GM15510 (cell line): ENCODE measurements around the gene PTPRG.

Experiments used
- POLR2A ChIP-seq: IDR thresholded peaks from 3 replicates; pipeline ENCODE4 v1.6.1; 2011; ENCODE audit warnings: borderline replicate concordance; ENCODE audit not compliant: insufficient read length; ENCODE audit errors: extremely low read depth

PTPRG gene

DNA sequence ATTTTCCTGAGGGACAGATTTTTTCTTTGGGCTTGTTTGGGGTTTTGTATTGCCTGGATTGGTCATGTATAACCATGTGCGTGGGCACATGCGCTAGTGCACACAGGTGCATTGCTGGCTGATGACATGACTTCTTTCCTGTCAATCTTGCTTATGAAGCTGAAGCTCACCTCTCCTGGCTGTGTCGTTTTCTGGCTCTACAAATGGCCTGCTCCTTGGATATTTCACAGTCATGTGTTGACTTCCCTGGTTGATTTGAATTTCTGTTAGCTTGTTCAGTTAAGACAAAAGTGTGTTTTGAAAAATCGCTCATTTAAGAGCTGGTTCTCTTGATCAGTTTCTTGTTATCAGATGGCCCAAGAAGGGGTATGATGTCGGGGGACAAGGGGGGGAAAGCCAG lies 11.5 kb downstream of the PTPRG start:
- TF ChIP-seq POLR2A, result no peak

DNA sequence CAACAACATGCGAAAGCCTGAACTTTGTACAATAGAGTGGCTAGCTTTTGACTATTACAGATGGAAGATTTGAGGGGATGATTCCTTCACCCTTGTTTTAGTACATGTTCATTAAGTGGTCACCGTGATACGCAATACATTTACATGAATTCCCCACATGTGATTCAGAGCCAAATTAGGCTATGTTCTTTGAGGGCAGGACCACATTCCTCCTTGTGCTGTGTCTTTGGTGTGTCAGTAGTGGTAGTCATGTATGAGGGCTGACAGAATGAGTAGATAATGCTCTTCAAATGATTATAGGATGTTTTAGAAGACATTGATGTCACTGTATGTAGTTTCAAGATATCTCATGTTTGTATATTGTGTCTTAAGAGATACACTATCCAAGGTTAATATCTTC lies 12.1 kb downstream of the PTPRG start:
- no peak for TF ChIP-seq POLR2A

DNA sequence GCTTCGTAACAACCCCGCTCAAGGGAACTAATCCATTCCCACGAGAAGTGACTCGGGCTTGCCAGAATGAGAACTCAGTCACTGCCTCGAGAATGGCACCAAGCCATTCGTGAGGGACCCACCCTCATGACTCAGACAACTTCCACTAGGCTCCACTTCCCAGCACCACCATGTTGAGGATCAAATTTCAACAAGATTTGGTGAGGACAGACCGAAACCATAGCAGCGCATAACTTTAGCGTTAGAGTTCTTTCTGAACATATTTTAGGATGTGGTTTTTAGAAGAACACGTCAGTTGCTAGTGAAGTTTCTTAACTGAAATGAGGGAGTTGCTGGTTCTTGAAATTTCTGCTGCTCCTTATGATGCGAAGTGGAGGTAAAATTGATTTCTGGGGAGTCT lies 13.5 kb downstream of the PTPRG start:
- TF ChIP-seq POLR2A, result no peak

DNA sequence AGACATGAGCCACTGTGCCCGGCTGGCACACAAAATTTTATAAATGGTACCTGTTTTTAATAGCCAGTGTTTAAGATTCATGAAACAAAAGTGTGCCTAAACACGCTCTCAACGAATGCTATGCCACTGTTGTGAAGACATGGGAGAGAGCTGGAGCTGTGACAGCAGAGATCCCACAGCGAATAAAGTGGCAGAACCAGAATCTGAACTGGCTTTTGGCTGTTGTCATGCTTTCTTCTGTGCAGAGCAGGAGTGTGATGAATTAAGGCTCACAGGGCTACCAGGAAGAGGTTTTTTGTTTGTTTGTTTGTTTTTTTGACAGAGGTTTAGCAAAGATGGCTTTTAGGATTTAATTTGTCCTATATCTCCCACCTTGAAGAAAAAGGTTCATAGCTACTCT lies 14.5 kb downstream of the PTPRG start:
- no peak for TF ChIP-seq POLR2A

DNA sequence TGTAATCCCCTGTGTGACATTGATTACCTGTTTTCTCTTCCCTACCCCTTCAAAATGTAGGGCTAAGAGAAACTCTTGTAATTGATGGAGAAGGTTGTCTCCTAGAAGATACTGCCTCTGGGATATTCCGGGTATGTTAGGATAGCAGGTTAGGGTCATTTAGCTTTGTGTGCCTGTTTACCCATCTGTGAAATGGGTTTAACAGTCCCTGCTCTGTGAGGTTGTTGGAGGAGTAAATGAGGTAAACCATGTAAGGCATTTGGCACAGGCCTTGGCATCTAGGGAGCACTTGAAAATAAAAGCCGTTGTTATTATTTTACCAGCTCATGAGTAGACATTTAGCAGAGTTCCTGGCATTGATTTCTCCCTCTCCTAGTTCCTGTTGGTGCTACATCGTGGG lies 16.4 kb downstream of the PTPRG start:
- no peak for TF ChIP-seq POLR2A

DNA sequence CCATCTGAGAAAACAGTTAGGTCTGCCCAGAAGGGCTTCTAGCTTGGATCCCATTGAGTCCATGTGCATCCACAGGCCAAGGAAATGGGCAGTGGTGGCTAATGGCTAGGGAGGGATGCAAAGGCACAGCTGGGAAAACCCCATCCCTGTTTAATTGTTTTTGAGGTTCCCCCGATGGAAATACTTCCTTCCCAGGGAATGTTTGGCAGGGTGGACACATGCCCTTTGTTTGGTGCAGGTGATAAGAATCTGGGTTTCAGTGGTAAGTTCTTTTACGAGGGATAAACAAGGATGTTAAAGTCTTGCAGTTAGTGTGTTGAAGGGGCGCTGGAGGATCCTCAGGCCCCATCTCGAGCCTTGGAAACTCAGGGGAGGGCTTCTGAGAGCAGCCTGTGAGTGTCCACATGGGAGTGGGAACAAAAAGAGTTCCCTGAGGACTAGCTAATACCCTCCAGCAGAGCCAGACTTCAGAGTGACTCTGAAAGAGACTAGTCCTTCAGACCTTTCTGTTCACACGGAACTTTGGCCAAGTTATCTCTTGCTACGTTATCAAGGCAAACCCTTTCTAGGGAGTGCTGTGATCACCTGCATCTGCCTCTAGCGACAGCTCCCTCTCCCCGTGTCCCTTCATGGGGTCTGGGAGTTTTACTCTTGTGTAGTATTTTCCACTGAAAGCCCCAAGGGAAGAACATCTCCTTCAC lies 17.4 kb downstream of the PTPRG start:
- no peak for TF ChIP-seq POLR2A

DNA sequence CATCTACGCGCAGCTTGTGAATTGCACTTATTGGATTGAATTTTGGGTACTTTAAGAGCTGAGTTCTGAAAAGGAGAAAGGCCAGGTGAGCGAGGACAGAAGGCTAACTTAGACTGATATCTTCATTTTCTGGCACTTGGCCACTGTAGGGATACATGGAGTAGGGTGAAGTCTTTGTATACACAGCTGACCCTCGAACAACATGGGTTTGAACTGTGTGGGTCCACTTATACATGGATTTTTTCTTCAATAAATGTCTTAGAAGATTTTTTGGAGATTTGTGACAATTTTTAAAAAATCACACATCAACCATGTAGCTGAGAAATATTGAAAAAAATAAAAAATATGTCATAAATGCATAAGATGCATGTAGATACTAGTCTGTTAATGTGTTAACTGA lies 18.3 kb downstream of the PTPRG start:
- no peak for TF ChIP-seq POLR2A

DNA sequence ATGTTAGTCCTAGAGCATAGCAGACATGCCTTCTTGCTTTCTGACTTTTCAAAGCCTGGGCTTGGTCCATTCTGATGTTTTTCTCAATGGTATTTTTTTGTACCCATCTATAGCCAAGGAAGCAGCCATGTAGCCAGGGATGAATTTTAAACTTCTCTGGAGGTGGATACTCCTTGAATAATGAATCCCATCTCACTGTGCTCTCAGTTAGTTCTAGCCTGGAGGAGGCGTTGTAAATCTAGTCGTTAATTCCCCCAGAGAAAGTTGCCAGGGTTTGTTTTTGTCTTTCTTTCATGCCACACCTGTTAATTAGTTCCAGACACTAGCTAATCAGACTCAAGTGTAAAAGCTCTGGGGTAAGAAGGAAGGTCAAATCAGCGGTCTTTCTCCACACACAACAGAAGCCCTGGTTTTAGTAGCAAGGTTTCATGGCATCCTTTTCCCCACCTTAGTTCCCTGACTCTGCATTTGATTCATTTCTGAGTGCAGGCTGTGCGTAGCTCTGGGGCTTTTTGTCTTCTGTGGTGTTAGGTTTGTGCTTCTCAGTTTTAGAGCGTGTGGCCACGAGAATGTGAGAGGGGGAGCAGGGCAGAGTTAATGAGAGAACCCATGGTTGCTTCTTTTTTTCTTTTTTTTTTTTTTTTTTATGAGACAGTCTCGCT lies 19.7 kb downstream of the PTPRG start:
- TF ChIP-seq POLR2A, result no peak

DNA sequence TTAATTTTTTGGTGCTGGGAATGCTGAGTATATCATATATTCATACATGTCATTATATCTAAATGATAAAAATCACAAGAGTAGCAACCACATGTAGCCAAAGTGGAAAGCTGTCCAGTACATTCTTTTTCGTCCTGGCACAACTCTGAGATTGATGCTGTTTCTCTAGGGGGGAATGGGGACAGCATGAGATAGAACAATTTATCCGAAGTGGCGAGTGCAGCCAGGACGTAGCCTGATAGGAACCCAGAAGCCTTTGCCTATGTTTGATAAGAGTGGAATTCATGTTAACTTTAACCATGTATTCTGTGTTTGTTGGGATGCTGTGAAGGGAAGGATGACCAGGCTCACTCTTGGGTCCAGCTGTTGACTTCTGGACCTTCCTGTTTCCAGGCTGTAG lies 20.9 kb downstream of the PTPRG start:
- no peak for TF ChIP-seq POLR2A

DNA sequence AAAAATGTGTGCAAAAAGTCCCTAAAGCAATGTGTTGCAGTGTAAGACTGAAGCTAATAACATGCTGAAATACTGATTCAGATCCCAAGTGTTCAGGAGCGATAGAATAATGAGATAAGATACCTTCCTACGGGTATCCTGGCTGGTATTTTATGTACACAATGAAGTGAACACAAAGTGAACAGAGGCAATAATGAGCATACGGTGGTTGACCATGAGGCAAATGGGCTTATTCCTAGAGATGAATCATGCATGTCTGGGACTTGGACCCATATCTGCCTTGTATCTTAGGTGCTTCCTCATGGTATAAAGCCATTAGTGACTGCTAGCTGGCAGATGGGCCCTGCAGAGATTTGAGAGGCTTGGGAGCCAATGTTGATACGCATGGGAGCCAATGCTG lies 21.5 kb downstream of the PTPRG start:
- TF ChIP-seq POLR2A, result no peak

DNA sequence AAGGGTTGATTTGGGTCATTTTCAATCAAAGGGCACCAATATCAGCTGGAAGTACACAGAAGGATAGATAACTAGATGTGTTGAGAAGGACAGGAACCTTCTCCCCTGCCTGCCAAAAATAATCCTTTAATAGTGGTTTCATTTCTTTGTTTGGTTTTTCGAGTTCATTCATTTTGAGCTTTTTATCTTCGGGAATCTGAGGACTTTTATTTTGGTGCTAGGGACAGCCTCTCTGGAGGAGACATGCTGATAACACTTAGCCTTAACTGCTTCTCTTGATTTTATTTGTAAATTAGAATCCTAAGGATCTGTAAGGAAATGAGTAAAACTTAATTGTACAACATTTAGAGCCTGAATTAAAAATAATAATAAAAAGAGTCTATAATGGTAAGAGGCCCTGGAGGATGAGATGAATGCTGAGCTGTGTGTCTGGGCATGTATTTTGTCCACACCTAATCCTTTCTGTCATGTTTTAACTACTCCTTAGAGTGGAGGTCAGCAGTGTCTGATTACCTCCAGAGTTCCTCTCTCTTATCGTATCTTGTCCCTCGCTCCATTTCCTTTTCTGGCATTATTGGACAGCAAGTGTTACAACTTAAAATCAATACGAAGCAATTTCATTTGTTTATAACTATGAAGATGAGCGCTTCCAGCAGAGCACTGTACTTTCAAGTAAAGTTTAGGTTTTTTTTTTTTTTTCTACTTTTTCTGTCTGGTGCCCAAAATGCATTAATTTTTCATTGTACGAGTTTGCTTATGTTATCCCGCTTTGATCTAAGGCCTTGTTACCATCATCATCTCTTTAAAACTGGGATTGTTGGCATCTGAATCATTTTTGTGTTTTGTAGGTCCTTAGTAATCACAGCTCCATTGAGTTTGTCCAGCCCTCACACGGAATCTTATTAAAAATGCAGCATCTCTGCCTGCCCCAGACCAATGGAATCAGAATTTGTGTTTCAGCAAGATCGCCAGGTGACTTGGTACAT lies 22.8 kb downstream of the PTPRG start:
- no peak for TF ChIP-seq POLR2A

DNA sequence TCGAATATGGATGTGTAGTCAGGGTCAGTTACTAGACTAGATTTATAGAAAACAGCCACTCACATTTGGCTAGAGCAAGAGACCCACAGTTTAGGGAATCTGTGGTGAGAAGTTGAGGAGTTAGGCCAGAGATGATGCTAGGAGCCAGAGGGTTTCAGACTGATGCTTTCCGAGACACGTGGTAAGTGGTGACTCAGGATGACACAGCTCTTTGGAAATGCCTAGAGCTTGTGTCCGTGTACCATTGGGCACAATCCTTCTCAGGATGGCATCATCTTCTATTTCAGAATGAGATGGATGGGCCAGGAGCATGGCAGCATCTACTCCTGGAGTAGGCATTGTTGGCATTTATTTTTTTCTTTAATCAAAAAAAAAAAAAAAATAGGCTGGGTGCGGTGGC lies 28.5 kb downstream of the PTPRG start:
- TF ChIP-seq POLR2A, result no peak

DNA sequence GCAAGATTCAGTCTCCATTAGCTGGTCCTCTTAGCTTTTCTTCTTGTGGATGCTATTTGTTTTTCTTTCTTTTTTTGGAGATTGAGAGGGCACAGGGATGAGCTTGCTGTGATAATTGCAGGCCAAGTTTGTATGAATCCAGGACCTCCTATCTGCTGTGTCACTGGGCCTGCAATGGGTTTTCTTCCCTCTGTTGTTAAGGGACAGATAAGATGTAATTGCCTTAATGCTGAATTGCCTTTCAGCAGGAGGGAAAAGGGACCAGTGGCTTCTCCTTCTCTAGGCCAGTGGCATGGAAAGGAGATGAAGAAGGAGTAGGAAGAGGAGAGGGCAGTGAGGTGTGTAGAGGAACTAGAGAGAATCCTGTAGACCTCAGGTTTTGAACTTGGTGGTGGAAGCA lies 29.9 kb downstream of the PTPRG start:
- no peak for TF ChIP-seq POLR2A

DNA sequence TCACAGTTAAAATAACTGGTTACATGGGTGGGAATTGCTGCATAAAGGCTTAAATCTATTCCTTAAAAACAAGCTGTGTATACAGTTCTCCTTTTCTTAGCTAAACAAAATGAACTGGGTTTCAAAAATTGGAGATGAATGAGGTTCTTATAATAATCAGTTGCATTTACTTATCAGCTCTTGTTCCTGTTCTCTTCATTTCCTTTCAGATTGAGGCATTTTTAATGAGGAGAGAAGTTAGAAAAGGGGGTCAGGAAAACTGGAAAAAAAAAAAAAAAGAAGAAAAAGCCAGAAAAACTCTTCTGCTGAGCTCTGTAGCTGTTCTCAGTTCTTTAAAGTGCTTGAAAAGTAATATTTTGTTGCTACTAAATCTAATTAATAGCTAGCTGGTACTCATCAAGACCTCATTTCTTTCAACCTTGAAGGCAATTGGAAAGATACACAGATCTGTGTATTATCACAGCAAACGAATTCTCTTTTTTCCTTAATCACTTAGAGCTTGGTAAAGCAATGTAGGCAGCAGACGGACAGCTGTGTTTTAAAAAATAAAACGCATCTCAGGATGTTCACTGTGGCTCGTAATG lies 32.2 kb downstream of the PTPRG start:
- TF ChIP-seq POLR2A, result no peak

DNA sequence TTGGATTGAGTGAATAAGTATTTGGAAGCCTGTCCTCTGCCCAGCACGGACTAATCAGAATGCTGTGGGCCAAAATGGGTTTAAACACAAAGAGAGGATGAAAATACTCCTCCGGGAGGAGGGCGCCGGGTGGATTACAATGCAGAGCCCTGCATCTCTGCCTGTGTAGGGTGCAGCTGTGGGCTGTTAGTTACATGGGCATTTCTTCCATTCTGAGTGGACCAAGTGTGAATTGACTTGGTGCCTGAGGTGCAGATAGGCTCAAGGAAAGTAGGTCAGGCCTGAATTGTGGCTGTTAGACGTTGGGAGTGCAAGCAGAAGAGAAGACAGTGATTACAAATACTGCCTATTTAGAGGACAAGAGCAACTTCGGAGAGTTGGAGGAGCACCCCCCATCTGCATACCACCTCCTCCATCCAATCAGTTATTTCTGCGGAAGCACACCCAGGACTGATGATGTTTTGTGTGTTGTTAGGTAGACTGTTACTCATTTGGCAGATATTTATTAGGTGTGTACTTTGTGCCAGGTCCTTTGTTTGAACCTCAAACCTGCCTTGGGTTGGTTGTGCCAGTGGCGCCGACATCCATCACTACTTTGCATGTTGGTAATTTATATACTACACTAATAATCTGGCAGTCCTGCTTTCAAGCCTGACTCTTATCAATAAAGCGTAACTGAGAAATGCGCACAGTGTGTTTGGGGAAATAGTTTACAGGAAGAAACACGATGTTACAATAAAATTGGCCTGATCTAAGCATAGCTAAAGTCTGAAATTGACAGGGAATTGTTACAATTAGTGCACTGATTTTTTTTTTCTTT lies 33.0 kb downstream of the PTPRG start:
- no peak for TF ChIP-seq POLR2A

DNA sequence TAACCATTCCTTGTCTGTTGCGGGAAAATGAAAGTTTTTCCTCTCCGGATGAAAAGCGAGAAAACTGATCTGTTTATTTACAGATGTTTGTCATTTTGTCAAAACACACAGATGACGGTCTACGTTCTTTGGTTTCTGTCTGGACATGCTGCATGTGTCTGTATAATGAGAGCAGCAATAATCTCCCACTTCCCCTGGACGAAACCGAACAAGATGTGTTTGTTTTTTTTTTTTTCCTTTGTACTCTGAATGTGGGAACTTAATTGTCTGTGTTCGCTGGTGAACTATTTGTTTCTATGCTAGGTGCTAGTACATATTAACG lies 33.6 kb downstream of the PTPRG start:
- TF ChIP-seq POLR2A, result no peak
